Skeletal muscle tissue (tissue), 4 donors: ENCODE results near the gene FZD7. TPM values are rescaled to one million over a fixed set of nuclear protein-coding genes. Genes with fewer than 3 reads are reported as not detected.

ENCODE experiments used
- H3K27ac ChIP-seq: one replicate; pipeline ENCODE4 v1.7.0; 2013; ENCODE audit warnings: mild to moderate bottlenecking, low read depth, low read length, inconsistent platforms
- H3K27me3 ChIP-seq, 3 donors: one replicate each; pipeline ENCODE4 v1.7.0; 2013; ENCODE audit warnings: low read length in 3 of 3; ENCODE audit not compliant: control insufficient read depth in 3 of 3, insufficient read depth in 3 of 3
- H3K36me3 ChIP-seq, 3 donors: one replicate each; pipeline ENCODE4 v1.7.0; 2013; ENCODE audit warnings: low read length in 3 of 3; ENCODE audit not compliant: control insufficient read depth in 3 of 3, insufficient read depth in 3 of 3
- H3K4me1 ChIP-seq, 3 donors: one replicate each; pipeline ENCODE4 v1.7.0; 2013; ENCODE audit warnings: low read length in 3 of 3, mild to moderate bottlenecking in 3 of 3; ENCODE audit not compliant: control insufficient read depth in 3 of 3, insufficient read depth in 3 of 3
- H3K4me3 ChIP-seq, 3 donors: one replicate each; pipeline ENCODE4 v1.7.0; 2013; ENCODE audit warnings: low read length in 3 of 3
- H3K9ac ChIP-seq, 3 donors: one replicate each; pipeline ENCODE4 v1.7.0; 2013; ENCODE audit warnings: low read length in 3 of 3, mild to moderate bottlenecking in 3 of 3, moderate library complexity in 2 of 3, low read depth in 1 of 3
- H3K9me3 ChIP-seq, 3 donors: one replicate each; pipeline ENCODE4 v1.7.0; 2013; ENCODE audit warnings: low read length in 3 of 3; ENCODE audit not compliant: control insufficient read depth in 3 of 3
- total RNA-seq: library from RNA; depleted of rRNA; stranded (reverse); fragments of >200 nt; gene quantifications from one replicate; pipeline ENCODE4 v1.2.3, GENCODE V29; 2014
- donor health status: Osteomylitis.

Gene FZD7
- total RNA-seq, 1 donor from 2014 or later = 42.8 TPM

GRCh38 chr2:201996006-201996405 is 37.6 kb upstream of the FZD7 start:
- Histone ChIP-seq H3K4me1 (no peaks in the 10 kb centered on the region), H3K27me3 (peaks cover 0 to 3% (median 0%) of the 10 kb centered on the region in 3 donors), H3K9me3 (no peaks in the 10 kb centered on the region), H3K27ac (no peak overlapping the region), H3K36me3 (no peaks in the 10 kb centered on the region), H3K9ac (no peak overlapping the region), H3K4me3 (no peak overlapping the region)

GRCh38 chr2:201996679-201997314 is 36.9 kb upstream of the FZD7 start:
- Histone ChIP-seq H3K27me3 (peaks cover 0 to 3% (median 0%) of the 10 kb centered on the region in 3 donors), H3K36me3 (no peaks in the 10 kb centered on the region), H3K9me3 (no peaks in the 10 kb centered on the region), H3K9ac (no peak overlapping the region), H3K27ac (no peak overlapping the region), H3K4me3 (no peak overlapping the region), H3K4me1 (no peaks in the 10 kb centered on the region)

DNA sequence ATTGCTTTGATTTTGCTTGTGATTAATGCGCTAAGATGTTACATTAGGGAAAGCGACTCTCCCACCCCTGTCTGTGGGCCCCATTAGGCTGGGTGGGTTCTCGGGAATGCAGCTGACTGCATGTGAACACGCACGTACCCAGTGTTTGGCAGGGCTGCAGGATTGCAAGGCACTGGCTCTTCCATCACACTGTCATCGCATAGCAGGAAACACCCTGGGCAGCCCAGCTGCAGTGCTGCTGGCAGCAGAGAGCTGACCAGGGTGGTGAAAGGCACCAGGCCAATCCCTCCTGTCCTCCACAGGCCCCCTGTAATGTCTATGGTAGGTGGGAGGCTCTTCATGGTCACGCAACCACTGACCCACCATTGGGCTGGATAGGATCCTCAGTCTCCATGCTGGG is 34.4 kb upstream of the FZD7 start:
- no peak overlapping the region for H3K9ac ChIP-seq
- H3K4me1 ChIP-seq = no peaks in the 10 kb centered on the region
- H3K4me3 ChIP-seq = no peak overlapping the region
- H3K27ac ChIP-seq = no peak overlapping the region
- no peaks in the 10 kb centered on the region for H3K36me3 ChIP-seq
- H3K9me3 ChIP-seq = no peaks in the 10 kb centered on the region
- H3K27me3 ChIP-seq = peaks cover 0 to 3% (median 0%) of the 10 kb centered on the region in 3 donors

DNA sequence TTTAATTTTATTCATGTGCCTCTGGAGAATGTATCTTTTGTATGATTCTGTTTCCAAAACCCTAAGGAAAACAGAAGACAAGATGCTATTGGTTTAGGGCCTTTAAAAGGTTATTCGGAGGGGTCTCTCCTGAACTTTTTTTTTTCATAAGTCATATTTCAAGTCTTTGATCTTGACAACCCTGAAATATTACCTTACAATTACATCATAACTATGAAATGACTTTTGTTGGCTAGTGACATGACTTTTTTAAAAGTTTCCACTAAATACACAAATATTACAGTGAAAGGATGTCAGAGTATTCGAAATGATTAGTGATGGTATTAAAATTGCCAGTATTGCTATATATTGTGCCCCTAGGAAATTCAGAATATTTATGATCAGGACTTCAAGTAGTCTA is 31.8 kb upstream of the FZD7 start:
- Histone ChIP-seq H3K4me3 (no peak overlapping the region), H3K27me3 (peaks cover 0 to 3% (median 0%) of the 10 kb centered on the region in 3 donors), H3K9ac (no peak overlapping the region), H3K27ac (no peak overlapping the region), H3K4me1 (no peaks in the 10 kb centered on the region), H3K36me3 (no peaks in the 10 kb centered on the region), H3K9me3 (no peaks in the 10 kb centered on the region)

GRCh38 chr2:202002381-202002780 is 31.3 kb upstream of the FZD7 start:
- peaks cover 0 to 3% (median 0%) of the 10 kb centered on the region in 3 donors for H3K27me3 ChIP-seq
- no peak overlapping the region for H3K9ac ChIP-seq
- H3K4me1 ChIP-seq = no peaks in the 10 kb centered on the region
- H3K36me3 ChIP-seq = no peaks in the 10 kb centered on the region
- no peak overlapping the region for H3K27ac ChIP-seq
- H3K4me3 ChIP-seq = no peak overlapping the region
- no peaks in the 10 kb centered on the region for H3K9me3 ChIP-seq

GRCh38 chr2:202005272-202005887 is 28.3 kb upstream of the FZD7 start:
- Histone ChIP-seq H3K4me3 (no peak overlapping the region), H3K27ac (no peak overlapping the region), H3K36me3 (no peaks in the 10 kb centered on the region), H3K9me3 (no peaks in the 10 kb centered on the region), H3K27me3 (peaks cover 0 to 3% (median 0%) of the 10 kb centered on the region in 3 donors), H3K9ac (no peak overlapping the region), H3K4me1 (peaks cover 2 to 13% (median 9%) of the 10 kb centered on the region in 3 donors)

- no peak overlapping the region for H3K4me3 ChIP-seq
- no peaks in the 10 kb centered on the region for H3K36me3 ChIP-seq
- no peak overlapping the region for H3K27ac ChIP-seq
- peaks cover 0 to 3% (median 0%) of the 10 kb centered on the region in 3 donors for H3K27me3 ChIP-seq
- H3K9me3 ChIP-seq = no peaks in the 10 kb centered on the region
- H3K9ac ChIP-seq = no peak overlapping the region
- H3K4me1 ChIP-seq = peaks cover 2 to 13% (median 9%) of the 10 kb centered on the region in 3 donors
Observed at GRCh38 chr2:202006301-202006700, 27.4 kb upstream of the FZD7 start.

GRCh38 chr2:202007015-202007982 is 26.4 kb upstream of the FZD7 start:
- Histone ChIP-seq H3K4me3 (no peak overlapping the region), H3K27me3 (peaks cover 0 to 3% (median 0%) of the 10 kb centered on the region in 3 donors), H3K9ac (no peak overlapping the region), H3K36me3 (no peaks in the 10 kb centered on the region), H3K9me3 (no peaks in the 10 kb centered on the region), H3K4me1 (peaks cover 2 to 13% (median 9%) of the 10 kb centered on the region in 3 donors), H3K27ac (no peak overlapping the region)

DNA sequence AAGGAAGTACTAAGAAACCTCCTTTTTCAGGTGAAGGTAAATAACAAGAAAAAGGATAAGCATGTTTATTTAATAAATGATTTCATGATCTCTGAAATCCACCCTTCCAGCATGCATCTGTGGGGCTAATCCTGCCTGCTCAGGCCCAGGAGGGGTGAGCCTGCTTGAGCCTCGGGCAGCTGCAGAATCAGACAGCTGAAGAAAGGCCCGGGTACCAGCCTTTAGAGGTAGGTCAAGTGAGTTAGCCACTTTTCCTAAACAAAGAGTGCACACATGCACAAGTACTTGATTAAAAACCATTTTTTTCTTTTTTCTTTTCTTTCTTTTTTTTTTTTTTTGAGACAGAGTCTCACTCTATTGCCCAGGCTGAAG is 25.7 kb upstream of the FZD7 start:
- H3K27me3 ChIP-seq = peaks cover 0 to 3% (median 0%) of the 10 kb centered on the region in 3 donors
- H3K4me3 ChIP-seq = no peak overlapping the region
- no peaks in the 10 kb centered on the region for H3K9me3 ChIP-seq
- H3K4me1 ChIP-seq = peaks cover 2 to 13% (median 9%) of the 10 kb centered on the region in 3 donors
- H3K36me3 ChIP-seq = no peaks in the 10 kb centered on the region
- no peak overlapping the region for H3K9ac ChIP-seq
- H3K27ac ChIP-seq = peak overlapping the region; percentile 94
